NK-92 (cell line): ENCODE data around the gene CD226.
"Not testable (repeated sequence)": the region's sequence is repeated elsewhere in the genome, so short reads cannot be mapped to it uniquely, and the experiment has no call there.

Source experiments
- DNase-seq: peaks from one replicate; lab custom pipeline; 2025; ENCODE audit not compliant: unreplicated experiment; lab: John Stamatoyannopoulos, UW

CD226 gene

DNA sequence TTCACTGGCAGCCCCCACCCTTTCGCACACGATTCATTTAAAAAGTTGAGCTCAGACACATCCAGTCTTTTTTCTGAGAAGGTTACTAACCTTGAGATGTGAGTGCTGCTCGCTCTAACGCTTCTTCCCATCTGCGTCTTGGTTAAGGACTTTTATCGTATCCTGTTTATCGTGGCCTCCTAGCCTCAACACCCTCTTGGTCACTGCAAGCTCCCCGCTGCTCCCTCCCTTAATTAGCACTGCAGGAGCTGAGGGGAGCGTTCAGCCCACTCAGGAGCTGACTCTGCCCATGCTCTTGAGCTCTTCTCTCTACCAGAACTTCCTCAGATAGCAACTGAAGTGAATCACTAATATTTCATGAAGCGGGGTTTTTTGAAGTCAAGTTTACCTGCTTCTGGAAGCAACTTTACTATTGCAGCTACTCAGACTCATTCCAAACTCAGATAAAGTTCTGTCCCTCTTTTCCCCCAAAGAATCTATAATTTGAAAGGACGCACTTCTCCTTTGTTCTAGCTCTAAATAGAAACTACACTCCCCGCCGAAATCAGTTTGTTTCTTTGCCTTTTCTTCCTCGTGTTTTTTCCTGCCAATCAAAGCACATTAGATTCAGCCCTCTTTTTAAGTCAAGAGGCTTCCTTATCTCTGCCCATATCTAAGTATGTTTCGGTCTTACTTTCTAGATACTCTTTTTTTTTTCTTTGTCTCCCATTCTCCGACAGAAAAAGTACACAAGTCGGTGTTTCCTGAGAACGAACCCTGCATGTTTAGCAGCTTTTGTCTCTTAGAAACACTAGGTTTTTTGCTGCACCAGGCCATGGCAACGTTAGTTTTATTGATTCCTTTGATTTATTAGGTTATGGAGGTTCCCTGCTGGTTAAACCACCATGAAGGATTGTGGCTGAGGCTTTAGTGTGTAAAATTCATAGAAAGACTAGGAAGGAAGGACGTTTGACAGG lies 9.3 kb upstream of the CD226 start:
- DNase-seq, result no peak

GRCh38 chr18:69956057-69956456 lies 8.4 kb upstream of the CD226 start:
- no peak for DNase-seq

GRCh38 chr18:69954719-69955480 lies 7.2 kb upstream of the CD226 start:
- DNase-seq, result no peak

DNA sequence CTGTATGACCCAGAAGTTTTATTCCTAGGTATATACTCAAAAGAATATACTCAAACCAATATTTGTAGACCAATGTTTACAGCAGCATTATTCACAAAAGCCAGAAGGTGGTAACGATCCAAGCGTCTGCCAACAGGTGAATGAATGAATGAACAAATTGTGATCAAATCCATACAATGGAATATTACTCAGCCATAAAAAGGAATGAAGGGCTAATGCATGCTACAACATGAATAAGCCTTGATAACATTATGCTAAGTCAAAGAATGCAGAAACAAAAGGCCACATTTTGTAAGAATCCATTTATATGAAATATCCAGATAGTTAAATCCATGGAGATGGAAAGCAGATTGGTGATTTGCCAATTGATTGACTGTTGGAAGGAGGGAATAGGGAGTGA lies 5.5 kb upstream of the CD226 start:
- no peak for DNase-seq

- DNase-seq, result no peak
Measured at GRCh38 chr18:69951182-69951581, 3.5 kb upstream of the CD226 start.

DNA sequence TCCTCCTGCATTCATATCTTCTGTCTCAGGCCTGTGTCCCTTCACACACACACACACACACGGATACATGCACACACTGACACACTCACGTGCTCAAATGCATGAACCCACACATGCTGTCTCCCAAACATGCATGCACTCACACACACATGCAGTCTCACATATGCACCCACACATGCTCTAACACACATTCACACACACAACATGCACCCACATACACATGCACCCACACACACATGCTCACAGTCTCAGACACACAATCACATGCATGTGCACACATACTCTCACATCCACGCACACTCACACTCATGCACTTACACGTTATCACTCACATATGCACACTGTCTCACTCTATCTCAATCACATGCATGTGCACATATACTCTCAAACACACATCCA lies 1.9 kb upstream of the CD226 start:
- DNase-seq, result no peak

DNA sequence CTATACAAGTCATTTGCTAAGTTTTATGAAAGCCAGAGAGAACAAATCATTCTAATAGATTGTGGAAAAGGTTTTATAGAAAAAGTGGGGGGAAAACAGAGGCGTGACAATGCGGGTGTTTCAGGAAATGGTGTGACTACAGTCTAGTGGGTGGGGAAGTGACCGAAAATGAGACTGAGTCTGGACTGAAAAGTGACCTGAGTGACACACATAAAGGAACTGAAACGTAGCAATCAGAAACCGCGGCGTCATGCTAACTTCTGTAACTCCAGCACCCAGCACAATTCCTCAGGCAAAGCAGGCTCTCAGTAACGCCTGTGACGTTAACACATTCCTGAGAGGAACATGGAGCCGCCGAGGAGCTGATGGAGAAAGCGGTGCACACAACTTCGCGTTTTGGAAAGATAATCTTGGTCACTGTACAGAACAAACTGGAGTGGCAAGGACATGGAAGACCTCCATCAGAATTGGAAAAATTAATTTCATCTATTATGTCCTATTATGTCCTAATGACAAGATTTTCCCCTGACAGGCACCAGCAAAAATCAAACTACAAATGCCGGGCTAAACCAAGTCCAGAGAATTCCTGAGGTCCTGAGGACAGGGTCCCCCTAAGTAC lies 1.4 kb upstream of the CD226 start:
- no peak for DNase-seq

GRCh38 chr18:69948256-69948655 lies 583 bp upstream of the CD226 start:
- DNase-seq, result no peak

- no peak for DNase-seq
Measured at GRCh38 chr18:69946608-69947155, 991 bp downstream of the CD226 start.

DNA sequence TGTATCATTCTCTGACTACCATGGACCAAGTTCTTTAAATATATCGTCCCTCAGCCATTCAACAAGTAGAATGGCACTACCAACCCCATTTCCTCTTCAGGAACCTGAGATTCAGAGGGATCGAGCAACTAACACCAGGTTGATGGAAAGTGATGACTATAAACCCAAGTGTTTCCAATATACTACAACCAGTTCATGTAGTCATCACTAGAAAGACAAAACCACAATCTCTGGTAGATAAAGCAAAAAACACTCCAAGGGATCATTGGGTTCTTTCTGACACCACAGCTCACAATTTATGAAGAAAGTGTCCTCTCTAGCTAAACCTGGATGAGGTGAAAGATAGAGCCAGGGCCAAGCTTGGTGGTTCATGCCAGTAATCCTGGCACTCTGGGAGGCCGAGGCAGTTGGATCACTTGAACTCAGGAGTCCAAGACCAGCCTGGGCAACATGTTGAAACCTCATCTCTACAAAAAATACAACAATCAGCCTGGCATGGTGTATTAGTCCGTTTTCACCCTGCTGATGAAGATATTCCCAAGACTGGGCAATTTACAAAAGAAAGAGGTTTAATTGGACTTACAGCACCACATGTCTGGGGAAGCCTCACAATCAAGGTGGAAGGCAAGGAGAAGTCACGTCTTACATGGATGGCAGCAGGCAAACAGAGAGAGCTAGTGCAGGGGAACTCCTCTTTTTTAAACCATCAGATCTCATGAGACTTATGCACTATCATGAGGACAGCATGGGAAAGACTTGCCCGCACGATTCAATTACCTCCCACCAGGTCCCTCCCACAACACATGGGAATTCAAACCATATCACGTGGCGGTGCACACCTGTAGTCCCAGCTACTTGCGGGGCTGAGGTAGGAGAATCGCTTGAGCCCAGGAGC lies 2.2 kb downstream of the CD226 start:
- DNase-seq, result no peak

- DNase-seq, result no peak
Measured at GRCh38 chr18:69944436-69944835, 3.2 kb downstream of the CD226 start.

GRCh38 chr18:69943021-69943420 lies 4.7 kb downstream of the CD226 start:
- DNase-seq, result no peak

GRCh38 chr18:69941183-69941582 lies 6.5 kb downstream of the CD226 start:
- DNase-seq, result no peak

DNA sequence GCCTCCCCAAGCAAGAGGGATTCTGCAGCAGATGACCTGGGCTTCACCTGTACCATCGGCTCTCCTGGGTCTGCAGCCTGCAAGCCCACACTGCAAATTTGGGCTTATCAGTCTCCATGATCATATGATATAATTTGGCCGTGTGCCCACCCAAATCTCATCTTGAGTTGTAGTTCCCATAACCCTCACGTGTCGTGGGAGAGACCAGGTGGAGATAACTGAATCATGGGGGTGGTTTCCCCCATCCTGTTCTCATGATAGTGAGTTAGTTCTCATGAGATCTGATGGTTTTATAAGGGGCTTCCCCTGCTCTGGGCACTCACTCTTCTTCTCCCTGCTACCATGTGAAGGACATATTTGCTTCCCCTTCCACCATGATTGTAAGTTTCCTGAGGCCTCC lies 7.9 kb downstream of the CD226 start:
- not testable (repeated sequence) for DNase-seq

GRCh38 chr18:69936191-69936558 lies 11.5 kb downstream of the CD226 start:
- no peak for DNase-seq

GRCh38 chr18:69935319-69936190 lies 12.1 kb downstream of the CD226 start:
- peak; percentile 40 for DNase-seq

DNA sequence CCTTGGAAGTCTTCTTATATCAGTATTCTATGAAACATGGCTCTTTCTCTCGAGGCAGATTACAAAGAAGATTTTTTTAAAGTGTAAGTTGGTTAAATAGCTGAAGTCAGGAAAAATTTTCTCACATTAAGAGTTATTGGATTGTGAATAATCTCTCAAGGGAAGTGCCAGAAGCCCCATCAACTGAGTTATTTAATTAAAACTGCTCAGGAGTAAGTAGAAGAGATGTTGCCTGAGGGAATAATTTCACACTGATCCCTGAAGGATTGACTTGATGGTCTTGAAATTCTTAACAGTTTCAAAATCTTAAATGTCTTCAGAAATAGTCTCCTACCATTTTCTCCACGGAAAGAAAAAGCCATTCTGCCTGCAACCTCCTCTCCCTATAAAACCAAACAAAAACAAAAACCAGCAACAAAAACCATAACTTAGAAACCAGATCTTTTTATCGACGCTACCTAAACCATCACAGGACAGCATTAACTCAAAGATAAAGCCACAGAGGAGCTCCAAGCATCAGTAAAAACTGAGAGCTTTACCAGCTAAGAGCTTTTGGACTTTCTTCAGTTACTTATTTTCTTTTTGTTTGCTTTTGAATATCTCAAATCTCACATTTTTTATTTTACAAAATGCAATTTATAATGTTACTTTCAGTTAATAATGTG lies 12.9 kb downstream of the CD226 start:
- no peak for DNase-seq

GRCh38 chr18:69929041-69929774 lies 18.5 kb downstream of the CD226 start:
- DNase-seq, result no peak
